HG03280 (cell line): ENCODE results near the gene ABCD1.
"Not testable (repeated sequence)": the region's sequence is repeated elsewhere in the genome, so short reads cannot be mapped to it uniquely, and the experiment has no call there.

ENCODE experiments used
- ATAC-seq: cut with Tn5 transposase; IDR thresholded peaks from one replicate; pipeline ENCODE4 v1.9.1; 2021; ENCODE audit warnings: mild to moderate bottlenecking, moderate library complexity; ENCODE audit not compliant: unreplicated experiment

ABCD1 gene

GRCh38 chrX:153693216-153694086, 31.2 kb upstream of the ABCD1 start:
- ATAC-seq, result no peak

- ATAC-seq, result not testable (repeated sequence)
Measured at GRCh38 chrX:153694256-153694655, 30.4 kb upstream of the ABCD1 start.

GRCh38 chrX:153694687-153695270, 29.9 kb upstream of the ABCD1 start:
- no peak for ATAC-seq

- no peak for ATAC-seq
Measured at GRCh38 chrX:153696100-153696499, 28.6 kb upstream of the ABCD1 start.

- ATAC-seq, result not testable (repeated sequence)
Measured at GRCh38 chrX:153696538-153696937, 28.1 kb upstream of the ABCD1 start.

DNA sequence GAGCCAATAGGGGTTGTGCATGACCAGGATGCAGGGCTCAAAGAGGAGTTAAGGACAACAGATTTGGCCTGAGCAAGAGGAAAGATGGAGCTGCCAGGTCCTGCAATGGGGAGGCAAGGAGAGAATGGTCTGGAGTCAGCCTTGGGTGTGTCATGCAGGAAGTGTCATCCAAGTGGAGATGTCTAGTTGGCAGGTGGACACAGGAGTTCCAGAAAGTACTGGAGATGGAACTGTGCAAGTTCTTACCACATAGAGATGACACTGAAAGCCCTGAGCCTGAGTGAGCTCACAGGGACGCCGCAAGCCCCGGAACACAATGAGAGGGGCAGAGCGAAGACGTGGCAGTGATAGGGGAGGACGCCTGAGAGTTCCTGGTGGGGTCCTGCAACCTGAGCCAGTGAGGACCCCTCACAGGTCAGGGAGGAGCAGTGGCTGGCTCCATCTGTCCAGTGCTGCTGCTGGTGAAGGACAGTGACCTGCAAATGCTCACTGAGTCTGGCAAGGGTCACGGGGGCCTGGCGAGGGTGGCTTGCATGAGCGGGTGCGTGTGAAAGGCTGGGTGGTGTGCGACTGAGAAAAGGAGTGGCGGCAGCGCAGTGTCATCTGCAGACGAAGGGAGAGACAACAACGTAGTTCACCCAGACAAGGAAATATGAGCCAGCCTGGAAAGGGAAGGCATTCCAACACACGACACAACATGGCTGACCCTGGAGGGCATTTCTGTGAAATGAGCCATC, 27.5 kb upstream of the ABCD1 start:
- not testable (repeated sequence) for ATAC-seq

DNA sequence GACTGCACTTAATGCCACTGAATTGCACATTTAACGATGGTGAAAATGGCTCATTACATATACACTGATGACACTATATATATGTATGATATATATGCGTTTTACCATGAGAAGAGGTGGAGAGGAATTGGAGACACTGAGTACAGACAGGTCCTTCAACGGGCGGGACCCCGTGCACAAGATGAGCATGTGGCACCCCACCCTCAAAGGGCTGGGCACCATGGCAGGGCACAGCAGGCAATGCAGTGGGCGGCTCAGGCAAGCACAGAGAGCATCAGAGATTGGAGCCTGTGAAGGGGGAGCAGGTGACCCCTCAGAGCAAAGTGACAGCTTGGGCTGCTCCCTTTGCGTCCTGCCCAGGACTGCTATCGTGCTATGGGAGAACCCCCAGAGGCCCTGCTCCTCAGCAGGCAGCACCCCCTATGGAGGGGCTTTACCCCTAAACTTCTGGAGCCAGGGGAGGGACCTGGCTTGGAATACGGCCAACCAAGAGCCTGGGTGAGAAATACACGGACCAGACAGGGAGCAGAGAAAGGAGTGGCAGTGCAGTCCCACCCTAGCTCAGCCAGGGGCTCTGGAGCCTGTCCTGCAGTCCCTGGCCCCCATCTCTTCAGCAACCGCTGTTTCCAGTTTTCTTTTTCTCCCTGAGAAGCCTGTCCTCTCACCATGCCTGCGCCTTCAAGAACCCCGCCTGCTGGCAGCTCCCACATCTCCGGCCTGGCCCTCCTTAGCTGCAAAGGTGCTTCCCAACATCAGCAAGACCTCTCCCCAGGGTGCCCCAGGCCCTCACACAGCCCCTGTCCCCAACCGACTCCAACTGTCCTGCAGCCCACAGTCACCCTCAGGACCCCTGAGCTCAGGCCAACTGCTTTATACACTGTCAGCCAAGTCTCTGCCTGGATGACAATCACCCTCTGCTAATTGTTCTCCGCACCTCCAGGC, 26.5 kb upstream of the ABCD1 start:
- ATAC-seq, result no peak

DNA sequence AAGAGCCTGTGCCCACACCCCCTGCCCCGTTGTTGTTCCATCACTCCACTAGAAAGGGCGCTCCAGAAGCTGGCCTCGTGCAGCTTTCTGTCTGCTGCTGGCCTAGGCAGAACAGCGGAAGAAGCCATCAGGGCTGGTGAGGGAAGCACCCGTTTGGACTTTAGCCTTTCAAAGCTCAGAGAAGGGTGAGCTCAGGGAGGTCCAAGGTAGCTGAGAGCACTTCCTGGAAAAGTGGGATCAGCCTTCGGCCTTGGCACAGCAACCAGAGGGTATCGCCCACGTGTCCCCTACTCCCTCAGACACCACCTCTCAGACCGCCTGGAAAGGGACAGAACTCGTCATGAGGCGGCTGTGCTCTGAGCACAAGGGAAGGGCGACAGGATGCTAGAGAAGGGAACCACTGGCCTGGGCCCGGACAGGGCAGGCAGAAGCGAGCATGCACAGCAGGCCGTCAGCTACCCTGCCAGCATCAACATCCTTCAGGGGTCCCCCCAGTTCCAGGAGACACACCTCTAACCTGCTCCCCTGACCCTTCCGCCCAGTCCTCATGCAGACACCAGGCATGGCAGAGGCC, 25.4 kb upstream of the ABCD1 start:
- ATAC-seq, result not testable (repeated sequence)

GRCh38 chrX:153699784-153700371, 24.8 kb upstream of the ABCD1 start:
- not testable (repeated sequence) for ATAC-seq

GRCh38 chrX:153700376-153700945, 24.2 kb upstream of the ABCD1 start:
- ATAC-seq, result no peak

- no peak for ATAC-seq
Measured at GRCh38 chrX:153700967-153701366, 23.7 kb upstream of the ABCD1 start.

- no peak for ATAC-seq
Measured at GRCh38 chrX:153701706-153702105, 22.9 kb upstream of the ABCD1 start.

- no peak for ATAC-seq
Measured at GRCh38 chrX:153702336-153703035, 22.2 kb upstream of the ABCD1 start.

DNA sequence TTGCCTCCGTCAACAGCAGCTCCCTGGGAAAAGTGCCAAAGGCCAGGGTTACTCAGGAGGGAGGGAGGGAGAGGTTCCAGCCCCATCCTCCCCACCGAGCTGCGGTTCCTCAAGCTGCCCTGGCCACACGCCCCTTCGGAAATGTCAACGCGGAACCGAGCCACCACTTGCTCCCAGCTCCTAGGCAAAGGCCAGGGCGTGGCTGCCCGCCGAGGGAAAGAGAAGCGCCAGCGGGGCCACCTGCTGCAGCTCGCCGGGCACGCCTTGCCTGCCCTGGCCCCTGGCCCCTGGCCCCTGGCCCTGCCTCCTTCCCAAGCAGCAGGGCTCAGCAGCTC, 21.7 kb upstream of the ABCD1 start:
- ATAC-seq, result no peak

- ATAC-seq, result no peak
Measured at GRCh38 chrX:153704021-153704526, 20.6 kb upstream of the ABCD1 start.

GRCh38 chrX:153704631-153705402, 19.8 kb upstream of the ABCD1 start:
- not testable (repeated sequence) for ATAC-seq

GRCh38 chrX:153705403-153706060, 19.1 kb upstream of the ABCD1 start:
- ATAC-seq, result not testable (repeated sequence)
